ENCODE measurements around the gene GABBR1.

Gene GABBR1

DNA sequence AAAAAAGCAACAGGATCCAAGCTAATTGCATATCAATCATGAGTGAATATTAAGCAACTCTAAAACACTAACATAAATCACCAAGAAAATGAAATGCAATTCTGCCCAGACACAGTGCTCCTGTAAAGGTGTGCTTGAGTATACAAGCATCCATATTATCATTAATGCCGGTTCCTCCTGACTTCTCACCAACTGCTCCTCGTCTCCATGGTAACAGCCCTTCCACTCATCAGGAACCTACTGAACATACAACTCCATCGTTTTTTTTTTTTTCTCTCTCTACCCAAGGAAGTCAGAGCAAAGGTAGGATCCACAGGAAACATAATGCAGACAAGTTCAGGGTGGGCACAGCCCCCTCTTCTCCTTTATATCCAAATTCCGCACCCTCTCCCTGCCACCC, 12.4 kb downstream of the GABBR1 start:
- DNase-seq (ENCODE audit: low read depth): no peak

DNA sequence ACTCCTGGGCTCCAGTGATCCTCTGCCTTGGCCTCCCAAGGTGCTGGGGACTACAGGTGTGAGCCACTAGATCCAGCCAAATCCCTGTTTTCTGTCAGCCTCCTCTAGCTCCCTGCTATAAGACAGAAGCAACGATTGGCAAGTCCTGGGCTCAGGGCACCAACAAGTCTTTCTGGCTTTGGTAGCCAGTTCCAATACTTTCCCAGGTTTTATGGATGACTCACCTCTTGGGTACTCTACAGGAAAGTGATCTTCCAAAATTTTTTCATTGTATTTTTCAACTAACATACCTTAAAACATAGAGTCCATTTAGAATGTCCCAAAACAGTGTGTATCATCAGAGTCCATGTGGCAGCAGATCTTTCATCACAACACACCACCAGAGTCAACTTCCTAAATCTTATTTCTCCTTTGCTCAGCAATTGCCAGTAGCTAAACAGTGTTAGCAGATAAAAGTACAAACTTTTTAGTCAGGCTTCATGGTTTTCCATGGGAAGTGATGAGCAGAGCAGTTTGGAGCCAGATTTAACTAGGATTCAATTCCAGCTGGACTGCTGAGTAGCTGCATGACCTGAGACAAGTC, 13.3 kb downstream of the GABBR1 start:
- no peak for DNase-seq (ENCODE audit: low read depth)

DNA sequence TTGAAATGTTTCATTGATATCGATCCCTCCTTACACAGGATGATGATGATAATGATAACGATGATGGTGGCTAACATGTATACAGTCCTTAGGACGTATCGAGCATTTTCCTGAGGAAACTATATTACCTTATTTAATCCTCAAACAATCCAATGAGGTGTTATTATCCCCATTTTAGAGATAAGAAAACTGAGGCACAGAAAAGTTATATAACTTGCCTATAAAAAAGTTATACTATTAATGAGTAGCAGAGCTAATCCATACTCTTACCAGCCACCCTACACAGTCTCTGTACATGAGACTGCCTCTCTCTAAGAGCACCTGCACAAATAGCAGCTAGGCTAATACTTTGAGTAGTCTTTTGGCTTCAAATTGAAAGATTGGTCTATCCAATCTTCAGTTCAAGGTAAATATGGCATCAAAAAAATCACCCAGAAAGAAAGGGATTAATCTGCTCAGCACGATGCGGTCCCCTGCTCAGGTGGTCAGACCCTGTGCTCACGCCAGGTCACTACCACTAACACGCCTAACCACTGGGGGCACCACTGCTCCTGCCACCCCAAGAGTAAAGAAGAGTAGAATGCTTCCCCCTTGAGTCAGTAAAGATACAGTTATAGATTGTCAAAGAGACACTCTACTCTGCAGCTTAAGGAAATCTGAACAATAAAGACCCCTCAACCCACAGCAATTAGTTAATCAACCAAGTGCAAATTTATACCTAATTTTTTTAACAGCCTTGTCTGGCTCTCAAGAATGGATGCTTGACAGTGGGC, 15.0 kb downstream of the GABBR1 start:
- DNase-seq (ENCODE audit: low read depth): no peak

DNA sequence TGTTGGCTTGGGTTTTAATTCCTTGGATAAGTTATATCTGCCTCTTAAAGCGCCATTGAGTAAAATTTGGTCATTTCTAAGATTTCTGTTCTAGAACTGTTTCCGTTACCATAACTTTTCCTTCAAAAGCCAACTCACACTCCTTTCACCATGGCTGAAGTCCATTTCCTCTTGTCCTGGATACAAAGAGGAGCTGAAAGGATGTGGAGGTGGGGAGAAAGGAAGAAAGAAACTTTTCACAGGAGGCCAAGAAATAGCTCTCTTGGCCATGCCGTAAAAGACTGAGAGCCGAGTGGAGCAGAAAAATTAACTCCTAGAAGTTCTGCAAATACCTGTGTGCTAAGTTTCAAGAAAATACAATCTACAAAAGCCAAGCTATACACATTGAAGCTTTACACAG, 21.6 kb downstream of the GABBR1 start:
- DNase-seq (ENCODE audit: low read depth): no peak

DNA sequence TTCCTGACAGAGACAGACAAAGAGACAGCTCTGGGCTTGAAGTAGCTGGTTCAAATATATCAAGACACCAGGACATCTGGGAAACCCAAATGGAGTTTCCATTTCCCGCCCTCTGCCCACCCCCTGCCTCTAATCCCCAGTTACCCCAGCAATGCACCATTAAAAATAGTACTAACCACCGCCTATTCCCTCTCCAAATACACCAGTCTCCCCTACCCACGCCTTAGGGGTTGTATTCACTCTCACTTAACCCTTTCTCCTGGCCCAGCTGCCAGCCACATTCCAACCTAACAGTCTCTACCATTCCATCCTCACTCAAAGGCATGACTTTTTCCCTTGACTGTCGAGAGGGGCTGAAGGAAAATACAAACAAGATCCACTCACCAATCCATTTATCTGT, 22.4 kb downstream of the GABBR1 start:
- no peak for DNase-seq (ENCODE audit: low read depth)

DNA sequence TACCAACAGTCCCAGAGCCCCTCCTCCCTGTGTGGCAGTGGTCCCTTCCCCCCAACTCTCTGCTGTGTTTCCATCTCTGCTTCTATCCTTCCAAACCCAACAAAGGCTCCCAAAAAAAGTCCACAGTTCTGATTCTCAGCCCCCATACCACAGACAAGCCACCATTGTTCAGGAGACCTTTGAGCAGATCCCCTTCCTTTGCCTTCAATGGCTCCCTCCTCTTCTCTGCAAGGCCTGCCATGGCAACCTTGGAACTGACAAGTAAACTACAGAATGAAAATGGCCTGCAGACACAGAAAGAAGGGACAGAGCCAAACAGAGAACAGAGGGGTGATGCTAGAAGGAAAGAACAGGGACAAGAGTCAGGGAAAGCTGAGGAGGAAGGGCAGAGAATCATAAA, 24.9 kb downstream of the GABBR1 start:
- no peak for DNase-seq (ENCODE audit: low read depth)

DNA sequence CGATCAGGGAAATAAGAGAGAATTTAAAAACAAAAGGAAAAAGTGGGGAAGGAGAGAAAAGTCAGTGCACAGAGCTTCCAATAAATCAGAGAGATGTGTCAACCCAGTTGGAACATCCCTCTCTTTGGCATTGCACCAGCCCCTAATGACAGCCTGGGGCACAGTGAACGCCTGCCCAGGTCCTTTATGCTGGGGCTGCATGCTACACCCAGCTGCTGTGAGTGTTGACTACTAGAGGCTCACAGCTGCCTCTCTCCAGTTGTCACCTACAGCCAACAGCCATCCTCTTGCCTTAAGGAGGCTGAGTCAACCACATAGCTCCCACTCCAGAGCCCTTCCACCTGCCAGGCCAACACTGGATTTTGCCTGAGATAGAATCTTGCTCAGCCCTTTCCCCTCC, 29.1 kb downstream of the GABBR1 start:
- DNase-seq (ENCODE audit: low read depth): no peak

DNA sequence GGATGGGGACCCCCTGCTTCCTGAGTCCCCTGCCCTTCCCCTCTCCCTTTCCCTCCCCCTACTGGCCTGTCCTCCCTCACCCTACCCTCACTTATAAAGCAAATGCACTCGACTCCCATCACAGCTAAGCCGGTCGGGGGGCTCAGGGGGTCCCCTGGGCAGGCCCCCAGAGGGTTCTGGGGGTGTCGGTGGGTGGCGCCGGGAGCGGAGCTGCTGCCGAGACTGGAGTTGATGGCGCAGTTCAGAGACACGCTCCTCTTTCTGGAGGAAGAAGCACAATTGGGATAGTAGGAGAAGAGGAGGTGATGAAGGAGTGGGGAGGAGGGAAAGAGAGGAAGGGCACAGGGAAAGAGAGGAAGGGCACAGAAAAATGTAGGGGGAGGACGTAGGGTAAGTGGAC, 29.5 kb downstream of the GABBR1 start:
- no peak for DNase-seq (ENCODE audit: low read depth)

DNA sequence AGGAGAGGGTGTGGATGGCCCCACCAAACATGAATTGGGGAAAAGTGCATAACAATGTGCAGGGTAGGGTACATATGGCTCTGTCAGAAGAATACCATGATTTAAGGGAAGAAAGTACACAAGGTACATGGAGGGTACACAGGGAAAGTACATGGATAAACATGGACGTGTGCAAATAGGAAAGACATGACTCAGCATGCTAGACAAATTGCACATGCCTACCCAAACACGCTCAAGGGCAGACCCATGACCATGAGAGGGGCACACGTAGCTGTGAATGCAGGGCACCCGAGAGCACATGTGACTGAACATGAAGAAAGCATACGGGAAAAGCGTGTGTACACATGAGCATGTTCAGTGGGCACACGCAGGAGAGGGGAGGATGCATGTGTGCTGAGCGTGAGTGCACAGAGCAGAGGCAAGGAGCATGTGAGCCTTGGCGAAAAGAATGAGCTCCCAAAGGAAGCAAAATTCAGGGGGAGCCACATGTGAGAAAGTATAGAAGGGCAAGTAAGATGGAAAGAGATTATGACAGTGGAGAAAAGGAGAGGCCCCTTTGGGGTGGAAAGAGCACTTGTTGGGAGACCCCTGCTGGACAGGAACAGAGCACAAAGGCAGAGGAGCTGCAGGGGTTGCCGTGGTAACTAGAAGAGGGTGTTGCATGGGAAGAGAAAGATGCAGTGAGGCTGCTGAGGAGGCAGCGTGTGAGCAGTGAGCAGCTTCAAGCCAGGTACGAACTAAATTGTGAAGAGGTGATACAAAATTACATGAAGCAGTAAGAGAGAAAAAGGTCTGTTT, 30.2 kb downstream of the GABBR1 start:
- DNase-seq (ENCODE audit: low read depth): no peak

DNA sequence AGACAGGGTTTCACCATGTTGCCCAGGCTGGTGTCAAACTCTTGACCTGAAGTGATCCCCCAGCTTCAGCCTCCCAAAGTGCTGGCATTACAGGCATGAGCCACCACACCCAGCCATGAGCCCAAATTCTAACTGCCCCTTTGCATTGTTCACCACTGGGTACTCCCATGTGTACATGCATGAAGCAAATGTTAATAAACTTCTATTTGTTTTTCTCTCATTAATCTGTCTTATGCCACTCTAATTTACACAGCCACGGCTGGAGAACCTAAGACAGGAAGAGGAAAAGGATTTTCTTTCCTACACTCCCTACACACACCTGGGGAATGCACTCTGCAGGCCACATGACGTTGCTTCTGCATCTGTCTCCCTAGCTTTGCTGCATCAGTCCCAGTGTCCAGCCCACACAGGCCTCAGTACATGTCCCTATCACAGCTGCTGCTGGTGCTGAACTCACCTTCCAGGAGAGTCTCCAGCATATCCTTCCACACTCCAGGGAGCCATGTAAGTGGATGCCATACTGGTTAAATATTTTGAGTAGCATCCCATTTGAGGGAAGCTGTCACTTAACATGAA, 34.7 kb downstream of the GABBR1 start:
- DNase-seq (ENCODE audit: low read depth): no peak

DNA sequence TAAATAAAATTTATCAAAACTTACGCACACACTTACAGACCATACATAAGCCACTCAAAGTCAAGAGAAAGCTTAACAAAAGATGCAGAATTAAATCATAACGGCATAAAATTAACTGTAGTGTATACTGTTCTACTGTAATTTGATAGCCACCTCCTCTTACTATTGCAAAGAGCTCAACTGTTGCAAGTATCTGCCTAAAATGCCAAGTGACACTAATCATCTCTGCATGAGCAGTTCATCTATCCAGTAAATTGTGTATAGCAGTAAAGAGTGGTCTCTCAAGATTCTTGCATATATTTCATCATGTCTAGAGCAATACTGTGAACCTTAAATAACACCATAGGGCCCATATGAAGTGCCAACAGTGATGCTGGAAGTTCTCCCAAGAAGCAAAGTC, 35.8 kb downstream of the GABBR1 start:
- DNase-seq (ENCODE audit: low read depth): no peak

DNA sequence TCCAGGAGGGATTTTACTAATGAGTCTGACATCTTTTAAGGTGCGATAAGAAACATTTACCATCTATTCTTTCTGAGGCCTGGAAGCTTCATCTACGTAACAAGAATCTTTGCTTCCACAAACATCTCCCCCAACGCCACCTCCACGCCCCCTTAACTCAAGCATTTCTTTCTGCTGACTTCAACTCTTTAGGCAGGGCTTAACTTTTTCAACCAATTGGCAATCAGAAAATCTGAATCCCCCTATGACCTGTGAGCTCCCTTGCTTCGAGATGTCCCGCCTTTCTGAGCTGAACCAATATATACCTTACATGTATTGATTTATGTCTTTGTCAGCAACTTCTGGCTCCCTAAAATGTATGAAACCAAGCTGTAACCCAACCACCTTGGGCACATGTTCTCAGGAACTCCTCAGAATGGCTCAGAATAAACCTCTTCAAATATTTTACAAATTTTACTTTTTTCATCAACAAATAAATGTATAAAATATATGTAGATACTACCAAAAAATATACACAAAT, 36.5 kb downstream of the GABBR1 start:
- no peak for DNase-seq (ENCODE audit: low read depth)

DNA sequence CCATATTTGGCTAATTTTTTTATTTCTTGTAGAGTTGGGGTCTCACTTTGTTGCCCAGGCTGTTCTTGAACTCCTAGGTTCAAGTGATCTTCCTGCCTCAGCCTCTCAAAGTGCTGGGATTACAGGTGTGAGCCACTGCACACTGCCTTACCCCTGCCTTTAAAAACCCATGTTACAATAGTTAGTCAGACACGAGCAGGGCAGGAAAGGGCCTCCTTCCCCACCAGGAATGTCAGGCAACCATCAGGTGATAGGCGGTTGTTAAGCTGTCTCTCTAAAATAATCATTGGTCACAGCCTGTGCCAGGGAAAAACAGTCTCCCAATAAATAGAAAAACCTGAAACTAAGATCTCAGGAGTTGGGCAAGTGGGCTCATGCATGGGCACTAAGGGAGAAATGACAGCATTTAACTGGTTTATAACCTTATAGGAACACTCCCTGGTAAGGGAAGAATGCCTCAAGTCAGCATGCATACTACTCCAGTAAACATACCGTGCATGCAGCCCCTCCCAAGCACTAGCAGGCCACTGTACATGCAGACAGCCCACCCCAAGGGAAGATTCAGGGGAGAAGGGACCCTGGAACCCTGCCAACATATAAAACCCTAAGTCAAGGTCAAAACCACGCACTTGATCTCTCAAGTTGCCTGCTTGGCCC, 39.7 kb downstream of the GABBR1 start:
- no peak for DNase-seq (ENCODE audit: low read depth)

DNA sequence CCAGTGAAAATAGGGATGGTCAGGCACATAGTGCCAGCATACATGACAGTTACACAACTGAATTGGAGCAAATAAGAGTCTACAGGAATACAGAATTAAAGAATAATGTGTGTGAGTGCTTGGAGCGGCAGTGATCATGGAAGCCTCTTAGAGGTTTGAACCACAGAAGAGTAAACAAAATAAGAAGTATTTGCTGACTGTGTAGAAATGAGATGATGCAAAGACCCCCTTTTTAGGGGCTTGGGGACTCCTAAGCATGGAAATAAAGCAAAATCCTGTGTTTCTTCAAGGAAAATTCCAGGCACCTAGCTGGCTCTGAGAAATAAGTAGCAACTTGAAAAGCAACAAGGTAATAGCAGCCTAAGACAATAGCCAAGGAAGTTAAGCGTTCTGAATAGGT, 41.3 kb downstream of the GABBR1 start:
- DNase-seq (ENCODE audit: low read depth): no peak

DNA sequence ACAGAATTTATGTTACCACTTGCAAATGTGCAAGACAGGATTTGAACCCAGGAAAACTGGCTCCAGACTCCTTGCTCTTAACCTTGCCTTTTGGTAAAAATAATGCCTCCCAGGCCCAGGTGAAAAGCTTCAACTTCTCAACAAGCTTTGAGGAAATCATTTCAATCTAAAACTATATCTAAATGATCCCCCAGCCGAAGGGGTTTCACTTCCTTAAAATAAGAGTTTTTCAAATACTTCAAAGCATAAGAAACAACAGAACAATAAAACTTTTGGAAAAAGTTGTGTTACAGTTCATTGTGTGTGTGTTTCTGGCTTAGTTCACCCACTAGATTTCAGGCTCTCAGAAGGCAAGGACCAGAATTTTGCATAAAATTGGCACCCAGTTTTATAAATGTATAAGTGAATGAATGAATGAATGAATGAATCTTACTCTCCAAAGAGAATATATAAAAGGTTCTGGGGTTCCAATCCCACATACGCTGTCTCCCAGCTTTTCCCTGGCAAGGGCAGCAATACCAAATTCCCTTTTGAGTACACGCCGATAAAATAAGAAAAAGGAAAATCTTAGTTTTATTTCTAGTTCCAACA, 42.7 kb downstream of the GABBR1 start:
- no peak for DNase-seq (ENCODE audit: low read depth)

DNA sequence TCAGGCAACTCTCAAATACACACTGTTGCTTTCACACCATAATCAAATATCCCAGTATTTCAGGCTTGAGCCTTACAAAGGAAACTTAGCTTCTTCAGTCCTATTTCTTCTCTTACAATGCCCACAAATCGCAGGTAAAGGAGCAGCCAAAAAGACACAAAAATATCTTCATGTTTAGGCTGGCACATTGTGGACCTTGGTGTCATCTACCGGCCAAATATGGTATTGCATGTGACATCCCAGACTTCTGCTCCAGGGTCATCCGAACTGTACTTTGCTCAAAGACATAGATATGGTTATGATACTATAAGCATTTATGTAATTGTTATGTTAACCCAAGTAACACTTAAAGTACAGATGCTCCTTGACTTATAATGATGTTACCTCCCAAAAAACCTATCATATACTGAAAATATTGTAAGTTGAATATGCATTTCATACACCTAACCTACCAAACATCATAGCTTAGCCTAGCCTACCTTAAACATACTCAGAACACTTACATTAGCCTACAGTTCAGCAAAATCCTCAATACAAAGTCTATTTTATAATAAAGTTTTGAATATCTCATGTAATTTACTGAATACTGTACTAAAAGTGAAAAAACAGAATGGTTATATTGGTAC, 43.4 kb downstream of the GABBR1 start:
- DNase-seq (ENCODE audit: low read depth): no peak

DNA sequence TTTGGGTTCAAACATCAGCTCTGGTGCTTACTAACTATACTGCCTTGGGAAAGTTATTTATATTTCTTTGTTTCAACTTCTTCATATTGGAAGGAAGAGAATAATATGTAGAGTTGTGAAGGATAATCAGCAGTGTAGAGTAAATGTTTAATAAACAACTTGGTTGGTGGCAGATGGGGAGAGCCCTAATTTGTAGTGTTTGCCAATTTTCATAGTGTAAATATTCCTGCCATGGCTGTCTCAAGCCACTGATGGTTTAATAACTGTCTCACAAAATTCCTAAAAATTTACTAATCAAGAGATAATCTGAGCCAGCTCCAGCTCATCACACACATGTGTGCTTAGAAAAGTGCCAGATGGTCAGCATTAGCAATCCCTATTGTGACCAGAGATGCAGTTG, 48.2 kb downstream of the GABBR1 start, which contains the start of gene OR2H2:
Gene OR2H2 (plus strand): TSS at position 301 of the 400 bp plus-strand sequence. CDS start 2,824 bp downstream, outside the sequence.
- no peak for DNase-seq (ENCODE audit: low read depth)

DNA sequence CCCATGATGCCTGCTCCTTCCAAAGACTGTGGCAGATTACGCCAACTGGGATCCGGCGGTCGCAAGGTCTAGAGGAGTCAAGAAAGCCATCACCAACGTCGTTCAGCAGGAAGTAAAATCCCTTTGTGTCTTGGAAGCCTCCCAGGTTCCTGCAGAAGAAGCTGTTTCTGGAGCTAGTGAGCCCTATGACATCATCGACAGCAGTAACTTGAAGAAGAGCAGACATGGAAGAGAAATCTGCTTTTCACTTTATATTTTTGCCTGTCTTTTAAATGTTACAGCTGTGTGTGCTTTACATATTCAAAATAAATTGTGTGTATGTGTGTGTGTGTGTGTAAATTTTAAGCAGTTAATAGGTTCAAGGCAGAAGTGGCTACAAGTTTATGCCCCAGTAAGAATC, 55.4 kb downstream of the GABBR1 start:
- DNase-seq (ENCODE audit: low read depth): no peak

DNA sequence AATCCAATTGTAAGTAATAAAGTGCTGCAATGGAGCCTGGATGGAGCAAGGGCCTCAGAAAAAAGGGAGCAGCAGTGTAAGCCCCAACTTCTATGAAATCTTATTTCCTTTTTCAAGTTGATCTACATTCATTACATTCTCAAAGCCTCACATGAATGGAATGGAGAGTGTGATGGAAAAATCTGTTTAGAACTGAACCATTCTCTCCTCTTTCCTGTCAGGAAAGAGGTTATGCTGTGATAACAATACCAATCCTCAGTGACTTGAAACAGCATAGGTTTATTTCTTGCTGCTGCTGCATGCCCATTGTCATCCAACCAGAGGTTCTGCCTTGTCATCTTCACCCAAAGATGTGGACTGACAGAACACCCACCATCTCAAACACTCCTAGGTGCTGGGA, 56.9 kb downstream of the GABBR1 start:
- DNase-seq (ENCODE audit: low read depth): no peak

DNA sequence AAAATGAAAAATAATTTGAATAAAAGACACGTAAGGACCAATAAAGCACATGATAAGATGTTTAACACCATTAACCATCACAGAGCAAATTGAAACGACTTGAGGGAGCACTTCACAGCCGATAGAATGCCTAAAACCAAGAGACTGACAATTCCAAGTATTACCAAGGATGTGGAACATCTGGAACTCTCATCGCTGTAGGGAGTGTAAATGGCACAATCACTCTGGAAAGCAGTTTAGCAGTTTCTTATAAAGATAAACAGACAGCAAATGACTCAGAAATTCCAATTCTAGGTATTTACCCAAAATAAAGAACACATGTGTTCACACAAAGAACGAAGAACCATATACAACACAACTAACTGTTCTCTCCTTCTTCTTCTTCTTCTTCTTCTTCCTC, 65.0 kb downstream of the GABBR1 start:
- no peak for DNase-seq (ENCODE audit: low read depth)

DNA sequence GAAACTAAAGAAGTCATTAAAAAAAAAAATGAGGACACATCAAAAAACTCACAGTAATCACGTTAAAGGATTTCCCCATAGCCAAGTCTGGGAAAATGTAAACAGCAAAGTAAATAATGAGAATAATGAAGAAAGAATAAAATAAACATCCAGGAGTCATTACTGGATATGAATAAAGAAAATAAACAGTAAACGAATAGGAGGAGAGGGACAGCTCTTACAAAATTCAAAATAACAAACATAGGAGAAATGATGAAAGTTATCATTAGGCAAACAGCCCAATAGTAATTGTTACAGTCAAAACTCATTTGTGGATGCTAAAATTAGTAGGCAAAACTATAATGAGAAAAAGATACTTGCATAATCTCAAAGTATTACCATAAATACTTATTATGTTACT, 65.4 kb downstream of the GABBR1 start:
- no peak for DNase-seq (ENCODE audit: low read depth)
